ENCODE results near the gene DNA2.
"Not testable (repeated sequence)": the region's sequence is repeated elsewhere in the genome, so short reads cannot be mapped to it uniquely, and the experiment has no call there.

The DNA2 gene

GRCh38 chr10:68471586-68472408 is at the start of gene DNA2:
Gene DNA2, minus strand, starts transcription at chr10:68471973. Its CDS starts 109 bp downstream, at chr10:68471864.
- DNase-seq, result peak; percentile 58

GRCh38 chr10:68518609-68519008 is 46.8 kb upstream of the DNA2 start:
- not testable (repeated sequence) for DNase-seq

GRCh38 chr10:68517188-68517587 is 45.4 kb upstream of the DNA2 start:
- DNase-seq, result no peak

GRCh38 chr10:68516766-68517165 is 45.0 kb upstream of the DNA2 start:
- no peak for DNase-seq

GRCh38 chr10:68516216-68516615 is 44.4 kb upstream of the DNA2 start:
- DNase-seq, result not testable (repeated sequence)

GRCh38 chr10:68508090-68508489 is 36.3 kb upstream of the DNA2 start:
- no peak for DNase-seq

GRCh38 chr10:68506411-68506810 is 34.6 kb upstream of the DNA2 start:
- no peak for DNase-seq

GRCh38 chr10:68502846-68503245 is 31.1 kb upstream of the DNA2 start:
- DNase-seq, result no peak

GRCh38 chr10:68501691-68502090 is 29.9 kb upstream of the DNA2 start:
- DNase-seq, result no peak

GRCh38 chr10:68499544-68499943 is 27.8 kb upstream of the DNA2 start:
- DNase-seq, result no peak

- DNase-seq, result no peak
Observed at GRCh38 chr10:68496072-68496471, 24.3 kb upstream of the DNA2 start.

- no peak for DNase-seq
Observed at GRCh38 chr10:68492118-68492517, 20.3 kb upstream of the DNA2 start.

GRCh38 chr10:68489919-68490318 is 18.1 kb upstream of the DNA2 start:
- no peak for DNase-seq

- DNase-seq, result no peak
Observed at GRCh38 chr10:68474021-68474420, 2.2 kb upstream of the DNA2 start.

- DNase-seq, result peak; percentile 22
Observed at GRCh38 chr10:68471063-68471585, 649 bp downstream of the DNA2 start.

GRCh38 chr10:68470300-68470699 is 1.5 kb downstream of the DNA2 start:
- no peak for DNase-seq

- DNase-seq, result no peak
Observed at GRCh38 chr10:68469838-68470237, 1.9 kb downstream of the DNA2 start.

GRCh38 chr10:68464729-68465128 is 7.0 kb downstream of the DNA2 start:
- DNase-seq, result not testable (repeated sequence)

GRCh38 chr10:68463365-68464093 is 8.2 kb downstream of the DNA2 start:
- no peak for DNase-seq

- DNase-seq, result no peak
Observed at GRCh38 chr10:68462536-68462935, 9.2 kb downstream of the DNA2 start.

GRCh38 chr10:68461032-68461431 is 10.7 kb downstream of the DNA2 start:
- no peak for DNase-seq

GRCh38 chr10:68449698-68450097 is 22.1 kb downstream of the DNA2 start:
- DNase-seq, result not testable (repeated sequence)

- DNase-seq, result no peak
Observed at GRCh38 chr10:68446179-68446578, 25.6 kb downstream of the DNA2 start.

- DNase-seq, result no peak
Observed at GRCh38 chr10:68442971-68443370, 28.8 kb downstream of the DNA2 start.
